ENCODE data around the gene REC8. TPM values are rescaled to one million over a fixed set of nuclear protein-coding genes. Genes with fewer than 3 reads are reported as not detected.

REC8 gene
- total and polyA plus RNA-seq, 2 of the 13 experiments (the other 11 are each of a cell fraction or from before 2014, with no cell fraction given), result 3.4 to 14.7 TPM

DNA sequence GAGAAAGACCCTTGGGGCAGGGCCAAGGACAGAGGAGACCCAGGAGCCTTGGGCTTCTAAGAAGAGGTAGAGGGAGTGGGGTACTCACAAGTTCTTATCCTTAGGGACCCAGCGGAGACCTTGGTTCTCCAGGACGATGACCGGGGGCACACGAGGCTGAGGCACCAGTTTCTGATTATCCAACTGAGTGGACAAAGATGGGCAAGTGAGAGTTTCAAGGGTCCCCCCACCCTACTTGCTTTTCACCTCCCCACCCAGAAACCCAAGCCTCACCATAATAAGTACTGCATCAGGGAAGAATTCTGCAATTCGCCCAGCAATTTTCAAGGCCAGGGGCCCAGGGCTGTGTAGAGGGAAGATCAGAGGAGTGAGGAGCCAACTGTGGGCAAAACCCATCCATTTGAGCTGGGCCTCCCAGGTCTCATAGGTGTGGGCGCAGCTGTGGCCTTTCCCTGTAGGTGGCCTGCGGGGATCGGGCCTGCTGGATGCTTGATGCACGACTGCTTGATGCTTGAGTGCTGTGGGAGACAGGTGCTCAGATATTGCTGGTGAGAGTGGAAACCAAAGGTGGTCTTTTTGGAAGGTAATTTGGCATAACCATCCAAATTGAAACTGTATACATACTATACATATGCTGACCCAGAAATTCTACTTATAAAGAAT lies 32.5 kb upstream of the REC8 start:
- no peak overlapping the region for H2AFZ ChIP-seq (ENCODE audit: low read length)
- no TSS peak for BruUV-seq (replicated peaks)
- ATAC-seq (no peak), DNase-seq (ENCODE audit: low spot score) (peak; percentile 72), FAIRE-seq (peak; percentile 18)
- H3K9ac ChIP-seq (ENCODE audit: insufficient read depth, low read depth, low read length), result peak overlapping the region; percentile 93; the same call in 1 of the 2 replicates
- H3K27ac ChIP-seq (ENCODE audit: extremely low read length, insufficient read depth, low read length), result no peak overlapping the region
- peaks cover 73% of the 10 kb centered on the region for H3K4me1 ChIP-seq (ENCODE audit: insufficient read depth, low read length)
- no peaks in the 10 kb centered on the region for H3K9me3 ChIP-seq (ENCODE audit: low read length)
- intact Hi-C loops (cut with micrococcal nuclease; ENCODE audit: unreplicated experiment) (no loop called here), in situ Hi-C loops (cut with HindIII; ENCODE audit: extremely low pct_ligation_motif_present, low pct_unique_long_range_greater_than_20kb) (loop anchor here (25.0 kb wide), 1 partner anchor 827 kb away; the partner anchor contains the start of genes BCL2L2, PABPN1 and PPP1R3E)
- peaks cover 25 to 43% of the 10 kb centered on the region in 2 experiments for H3K36me3 ChIP-seq (replicated peaks in 1 of 2; ENCODE audit: control insufficient read depth in 1 of 2, insufficient read depth in 2 of 2, low read length in 2 of 2)
- ChIA-PET CTCF (ENCODE audit: low intra/inter-chr PET ratio, low total read pairs) (interaction anchor here (1.4 kb wide), 1 partner anchor 22 kb away, joined by 6 read pairs; the partner anchor contains the start of gene IRF9), POLR2A (interaction anchor here (0.9 to 22.7 kb wide), 13 partner anchors 7 to 1044 kb away, joined by 3 to 977 read pairs (median 36); partner anchors contain the start of genes ACIN1, C14orf119, CARMIL3 and CHMP4A)
- peak overlapping the region; percentile 88 for H3K4me2 ChIP-seq (ENCODE audit: low read depth, low read length)
- H4K20me1 ChIP-seq (ENCODE audit: insufficient read depth, low read length), result peaks cover 11% of the 10 kb centered on the region
- peaks cover 44% of the 10 kb centered on the region for H3K79me2 ChIP-seq (ENCODE audit: insufficient read depth, low read length)
- no peaks in the 10 kb centered on the region; a peak in 1 of 5 replicates for H3K27me3 ChIP-seq (ENCODE audit: control insufficient read depth in 1 of 2, insufficient read depth in 2 of 2, low read length in 2 of 2)
- 87% methylated on average over 9 of the region's 9 CpGs for WGBS (ENCODE audit: low lambda C conversion rate)
- H3K4me3 ChIP-seq (replicated peaks in 1 of 3; ENCODE audit: insufficient read depth in 1 of 3, low read depth in 2 of 3, low read length in 3 of 3), result peak overlapping the region; percentile 83 to 99 (median 95)
- peak; percentile 76 for TF ChIP-seq ZFY (CRISPR knock-in tag; IDR thresholded peaks at IDR 0.05)
- no peak for TF ChIP-seq ZNF460 (CRISPR knock-in tag; IDR thresholded peaks at IDR 0.05; ENCODE audit: borderline replicate concordance)
- no peak for TF ChIP-seq SAFB2 (CRISPR knock-in tag; IDR thresholded peaks at IDR 0.05; ENCODE audit: borderline replicate concordance, low read depth)
- no peak for TF ChIP-seq ZNF792 (CRISPR knock-in tag; IDR thresholded peaks at IDR 0.05)
- peak; percentile 20; the same call in 1 of the 2 replicates for TF ChIP-seq MYC (CRISPR knock-in tag; IDR thresholded peaks at IDR 0.05; ENCODE audit: borderline replicate concordance)
- no peak for TF ChIP-seq ZNF629 (CRISPR knock-in tag; conservative IDR thresholded peaks at IDR 0.05)
- TF ChIP-seq ZNF644 (CRISPR knock-in tag; IDR thresholded peaks at IDR 0.05; ENCODE audit: low read depth), result no peak
- peak; percentile 62; the same call in 1 of the 2 replicates for TF ChIP-seq KDM5B (CRISPR knock-in tag; IDR thresholded peaks at IDR 0.05; ENCODE audit: borderline replicate concordance)
- TF ChIP-seq KAT7 (CRISPR knock-in tag; IDR thresholded peaks at IDR 0.05; ENCODE audit: borderline replicate concordance), result peak; percentile 15; the same call in 1 of the 2 replicates
- TF ChIP-seq BCL3 (CRISPR knock-in tag; IDR thresholded peaks at IDR 0.05), result 0 out of 2 replicates have a peak, but pooled peaks have one; percentile 50
- no peak; the same call in 1 of the 2 replicates for TF ChIP-seq ZNF574 (CRISPR knock-in tag; IDR thresholded peaks at IDR 0.05)
- TF ChIP-seq KDM2A (CRISPR knock-in tag; IDR thresholded peaks at IDR 0.05; ENCODE audit: borderline replicate concordance, low read depth), result peak; percentile 55; the same call in 1 of the 2 replicates
- TF ChIP-seq, protein P1, sequence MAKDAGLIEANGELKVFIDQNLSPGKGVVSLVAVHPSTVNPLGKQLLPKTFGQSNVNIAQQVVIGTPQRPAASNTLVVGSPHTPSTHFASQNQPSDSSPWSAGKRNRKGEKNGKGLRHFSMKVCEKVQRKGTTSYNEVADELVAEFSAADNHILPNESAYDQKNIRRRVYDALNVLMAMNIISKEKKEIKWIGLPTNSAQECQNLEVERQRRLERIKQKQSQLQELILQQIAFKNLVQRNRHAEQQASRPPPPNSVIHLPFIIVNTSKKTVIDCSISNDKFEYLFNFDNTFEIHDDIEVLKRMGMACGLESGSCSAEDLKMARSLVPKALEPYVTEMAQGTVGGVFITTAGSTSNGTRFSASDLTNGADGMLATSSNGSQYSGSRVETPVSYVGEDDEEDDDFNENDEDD (CRISPR knock-in tag; IDR thresholded peaks at IDR 0.05; ENCODE audit: borderline replicate concordance), result peak; percentile 35; the same call in 1 of the 2 replicates

Data from HepG2 (cell line).